SH-SY5Y (cell line): ENCODE results near the gene FBXL14.

Experiments used
- GATA2 ChIP-seq: IDR thresholded peaks from 2 replicates; pipeline ENCODE4 v1.6.1; 2011; ENCODE audit warnings: mild to moderate bottlenecking, low read depth, low read length
- GATA3 ChIP-seq: IDR thresholded peaks from 2 replicates; pipeline ENCODE4 v1.6.1; 2011; ENCODE audit warnings: low read depth, mild to moderate bottlenecking, low read length, moderate library complexity

GRCh38 chr12:1551496-1551895 is 42.9 kb downstream of the FBXL14 start:
- TF ChIP-seq GATA2 (no peak), GATA3 (no peak)
